Osteocyte (in vitro differentiated cells): ENCODE measurements around the gene RPRD1A. TPM values are rescaled to one million over a fixed set of nuclear protein-coding genes. Genes with fewer than 3 reads are reported as not detected.

Source experiments
- DNase-seq: peaks from one replicate; pipeline ENCODE4 v3.0.0; 2021; ENCODE audit warnings: mixed read lengths; ENCODE audit not compliant: unreplicated experiment; ENCODE audit errors: extremely low spot score
- H3K27ac Mint-ChIP-seq: one replicate; pipeline ENCODE4 v1.8.0; 2021; ENCODE audit warnings: mild to moderate bottlenecking, mixed read lengths; ENCODE audit not compliant: unreplicated experiment
- H3K27me3 Mint-ChIP-seq: one replicate; pipeline ENCODE4 v1.8.0; 2021; ENCODE audit warnings: mixed read lengths; ENCODE audit not compliant: unreplicated experiment
- H3K36me3 Mint-ChIP-seq: one replicate; pipeline ENCODE4 v1.8.0; 2021; ENCODE audit warnings: mixed read lengths; ENCODE audit not compliant: unreplicated experiment
- H3K4me1 Mint-ChIP-seq: one replicate; pipeline ENCODE4 v1.8.0; 2021; ENCODE audit warnings: mixed read lengths; ENCODE audit not compliant: unreplicated experiment
- H3K4me3 Mint-ChIP-seq: one replicate; pipeline ENCODE4 v1.8.0; 2021; ENCODE audit warnings: mild to moderate bottlenecking, moderate library complexity, mixed read lengths; ENCODE audit not compliant: unreplicated experiment
- H3K9me3 Mint-ChIP-seq: one replicate; pipeline ENCODE4 v1.8.0; 2021; ENCODE audit warnings: mixed read lengths; ENCODE audit not compliant: unreplicated experiment
- CTCF ChIP-seq: fragments of 200-600 bp; sonication (generic); IDR thresholded peaks from 2 replicates; pipeline ENCODE4 v1.5.0; 2021; ENCODE audit warnings: antibody characterized with exemption, mild to moderate bottlenecking, moderate library complexity
- total RNA-seq: library from RNA; stranded (reverse); gene quantifications from 2 replicates; pipeline ENCODE4 v1.2.1, GENCODE V29; 2021

The RPRD1A gene
- total RNA-seq, 1 donor from 2014 or later, result 41.9 TPM

GRCh38 chr18:36043153-36043552 is 24.2 kb downstream of the RPRD1A start:
- TF ChIP-seq CTCF, result no peak
- DNase-seq, result no peak
- no peak overlapping the region for H3K27ac Mint-ChIP-seq
- H3K36me3 Mint-ChIP-seq, result peaks cover 8% of the 10 kb centered on the region
- H3K4me1 Mint-ChIP-seq, result no peaks in the 10 kb centered on the region
- H3K27me3 Mint-ChIP-seq, result no peaks in the 10 kb centered on the region
- no peak overlapping the region for H3K4me3 Mint-ChIP-seq
- peaks cover 7% of the 10 kb centered on the region for H3K9me3 Mint-ChIP-seq

GRCh38 chr18:36041146-36041545 is 26.2 kb downstream of the RPRD1A start:
- Mint-ChIP-seq H3K4me3 (no peak overlapping the region), H3K36me3 (peaks cover 7% of the 10 kb centered on the region), H3K9me3 (no peaks in the 10 kb centered on the region), H3K27me3 (no peaks in the 10 kb centered on the region), H3K4me1 (peaks cover 2% of the 10 kb centered on the region), H3K27ac (no peak overlapping the region)
- TF ChIP-seq CTCF, result no peak
- DNase-seq, result no peak

DNA sequence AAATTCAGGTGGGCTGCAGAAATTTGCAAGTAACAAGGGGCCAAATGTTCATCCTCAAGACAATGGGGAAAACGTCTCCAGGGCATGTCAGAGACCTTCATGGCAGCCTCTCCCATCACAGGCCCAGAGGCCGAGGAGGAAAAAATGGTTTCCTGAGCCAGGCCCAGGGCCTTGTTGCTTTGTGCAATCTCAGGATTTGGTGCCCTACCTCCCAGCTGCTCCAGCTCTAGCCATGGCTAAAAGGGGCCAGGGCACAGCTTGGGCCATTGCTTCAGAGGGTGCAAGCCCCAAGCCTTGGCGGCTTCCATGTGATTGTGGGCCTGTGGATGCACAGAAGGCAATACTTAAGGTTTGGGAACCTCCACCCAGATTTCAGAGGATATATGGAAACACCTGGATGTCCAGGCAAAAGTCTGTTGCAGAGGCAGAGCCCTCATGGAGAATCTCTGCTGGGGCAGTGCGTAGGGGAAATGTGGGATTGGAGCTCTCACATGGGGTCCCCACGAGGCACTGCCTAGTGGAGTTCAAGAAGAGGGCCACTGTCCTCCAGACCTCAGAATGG is 29.2 kb downstream of the RPRD1A start:
- no peaks in the 10 kb centered on the region for H3K9me3 Mint-ChIP-seq
- no peak for TF ChIP-seq CTCF
- H3K27ac Mint-ChIP-seq, result no peak overlapping the region
- peaks cover 7% of the 10 kb centered on the region for H3K36me3 Mint-ChIP-seq
- H3K27me3 Mint-ChIP-seq, result no peaks in the 10 kb centered on the region
- peaks cover 19% of the 10 kb centered on the region for H3K4me1 Mint-ChIP-seq
- no peak overlapping the region for H3K4me3 Mint-ChIP-seq
- no peak for DNase-seq

GRCh38 chr18:36035253-36035652 is 32.1 kb downstream of the RPRD1A start:
- Mint-ChIP-seq H3K4me1 (peaks cover 19% of the 10 kb centered on the region), H3K27me3 (no peaks in the 10 kb centered on the region), H3K9me3 (no peaks in the 10 kb centered on the region), H3K27ac (no peak overlapping the region), H3K36me3 (peaks cover 19% of the 10 kb centered on the region), H3K4me3 (no peak overlapping the region)
- DNase-seq, result no peak
- no peak for TF ChIP-seq CTCF

GRCh38 chr18:36034299-36034895 is 33.0 kb downstream of the RPRD1A start:
- Mint-ChIP-seq H3K9me3 (no peaks in the 10 kb centered on the region), H3K4me1 (peaks cover 19% of the 10 kb centered on the region), H3K4me3 (no peak overlapping the region), H3K36me3 (peaks cover 19% of the 10 kb centered on the region), H3K27me3 (no peaks in the 10 kb centered on the region), H3K27ac (no peak overlapping the region)
- DNase-seq, result no peak
- TF ChIP-seq CTCF, result no peak
